RWPE1 (cell line): ENCODE results near the gene DAPK1.

ENCODE experiments used
- CTCF ChIA-PET: fragments of 350-600 bp; sonication (Branson Sonifier 250); formaldehyde crosslinking; extraction: SDS; loops from one replicate; lab custom pipeline; 2021; lab: Yijun Ruan, JAX
- POLR2A ChIA-PET: fragments of 400-600 bp; formaldehyde crosslinking; extraction: SDS; loops from one replicate; lab custom pipeline; 2020; ENCODE audit warnings: antibody characterized with exemption; ENCODE audit not compliant: low non-redundant PET; lab: Yijun Ruan, JAX
- DNase-seq: peaks from one replicate; pipeline ENCODE4 v3.0.0; 2012; ENCODE audit warnings: low spot score
- H3K27ac ChIP-seq: fragments of 450-650 bp; 2 replicates; pipeline ENCODE4 v1.5.1; 2017
- CTCF ChIP-seq: fragments of 450-650 bp; conservative IDR thresholded peaks from 2 replicates; pipeline ENCODE4 v1.5.1; 2017; ENCODE audit warnings: low read depth, mild to moderate bottlenecking

The DAPK1 gene

GRCh38 chr9:87494970-87495471 lies 2.6 kb upstream of the DAPK1 start:
- no peak for TF ChIP-seq CTCF
- ChIA-PET POLR2A (no interaction called here), CTCF (no interaction called here)
- H3K27ac ChIP-seq = no peak overlapping the region
- peak; percentile 49 for DNase-seq

- H3K27ac ChIP-seq = no peak overlapping the region
- no peak for DNase-seq
- ChIA-PET POLR2A (no interaction called here), CTCF (interaction anchor here (0.6 to 1.1 kb wide), 4 partner anchors 14 to 174 kb away, joined by 3 to 8 read pairs (median 3); no protein-coding TSS in a partner anchor)
- no peak for TF ChIP-seq CTCF
Measured at GRCh38 chr9:87497080-87497603, 525 bp upstream of the DAPK1 start.

- DNase-seq = peak; percentile 31
- TF ChIP-seq CTCF = no peak
- ChIA-PET POLR2A (no interaction called here), CTCF (interaction anchor here (0.6 to 1.0 kb wide), 7 partner anchors 13 to 173 kb away, joined by 3 to 4 read pairs (median 3); no protein-coding TSS in a partner anchor)
- peak overlapping the region; percentile 25; the same call in 1 of the 2 replicates for H3K27ac ChIP-seq
Measured at GRCh38 chr9:87498046-87498810, 561 bp downstream of the DAPK1 start.

GRCh38 chr9:87498811-87499360 lies 1.2 kb downstream of the DAPK1 start:
- ChIA-PET POLR2A (no interaction called here), CTCF (no interaction called here)
- no peak for TF ChIP-seq CTCF
- DNase-seq = no peak
- no peak overlapping the region for H3K27ac ChIP-seq

- H3K27ac ChIP-seq = no peak overlapping the region
- POLR2A ChIA-PET = no interaction called here
- no peak for TF ChIP-seq CTCF
- CTCF ChIA-PET = interaction anchor here (0.6 to 0.7 kb wide), 2 partner anchors 12 to 78 kb away, joined by 3 to 4 read pairs; no protein-coding TSS in a partner anchor
- DNase-seq = no peak
Measured at GRCh38 chr9:87499424-87500017, 1.9 kb downstream of the DAPK1 start.
